HepG2 (cell line): Measurements from ENCODE around the gene CYB5B. TPM values are rescaled to one million over a fixed set of nuclear protein-coding genes. Genes with fewer than 3 reads are reported as not detected.
A peak's percentile ranks its signal among the peaks of the same experiment; 100 is the strongest.

Source experiments
- ATAC-seq: fragments of 200-7000 bp; cut with Tn5 transposase; 3 replicates; pipeline ENCODE4 v1.9.1; 2020; ENCODE audit warnings: mild to moderate bottlenecking, moderate library complexity
- BruUV-seq: library from RNA; stranded (reverse); fragments of 400-500 nt; replicated peaks from 2 replicates; lab custom pipeline; 2021; lab: Mats Ljungman, UMichigan
- CTCF ChIA-PET: fragments of 300-600 bp; formaldehyde crosslinking; extraction: SDS; loops from one replicate; lab custom pipeline; 2021; ENCODE audit warnings: low total read pairs, inconsistent platforms, low intra/inter-chr PET ratio; lab: Yijun Ruan, JAX
- POLR2A ChIA-PET: fragments of 350-600 bp; sonication (Branson Sonifier 250); formaldehyde crosslinking; loops from one replicate; lab custom pipeline; 2020; ENCODE audit warnings: antibody characterized with exemption, inconsistent platforms; lab: Yijun Ruan, JAX
- DNase-seq: peaks from one replicate; pipeline ENCODE4 v3.0.0-alpha.2; 2015; ENCODE audit warnings: low spot score
- FAIRE-seq: peaks from 3 replicates; lab custom pipeline; 2011; peaks lifted over from hg19 to GRCh38; lab: Jason Lieb, UNC
- H2AFZ ChIP-seq: one replicate; pipeline ENCODE4 v1.6.1; 2011; ENCODE audit warnings: low read length, inconsistent platforms
- H3K27ac ChIP-seq: fragments of 300-600 bp; 3 replicates; pipeline ENCODE4 v1.8.0; 2011; ENCODE audit warnings: mixed run types, mild to moderate bottlenecking, mixed read lengths, low read length, inconsistent platforms; ENCODE audit not compliant: insufficient read depth; ENCODE audit errors: extremely low read length
- H3K27me3 ChIP-seq, 2 experiments: fragments of 200-600 bp in 1 of 2; 2 replicates in 1 of 2; 3 replicates in 1 of 2; pipeline versions ENCODE4 v1.6.0 to v1.8.0; 2011; ENCODE audit warnings: low read length in 2 of 2, mild to moderate bottlenecking in 2 of 2, moderate library complexity in 2 of 2, inconsistent platforms in 1 of 2; ENCODE audit not compliant: insufficient read depth in 2 of 2, control insufficient read depth in 1 of 2
- H3K36me3 ChIP-seq, 2 experiments: fragments of 200-600 bp in 1 of 2; replicated peaks in 1 of 2; 2 replicates in 1 of 2; 3 replicates in 1 of 2; pipeline versions ENCODE4 v1.5.1 to v1.8.0; 2011; ENCODE audit warnings: low read length in 2 of 2, inconsistent platforms in 1 of 2; ENCODE audit not compliant: insufficient read depth in 2 of 2, control insufficient read depth in 1 of 2
- H3K4me1 ChIP-seq: 2 replicates; pipeline ENCODE4 v1.5.1; 2012; ENCODE audit warnings: low read length, inconsistent platforms; ENCODE audit not compliant: insufficient read depth
- H3K4me2 ChIP-seq: 2 replicates; pipeline ENCODE4 v1.6.0; 2011; ENCODE audit warnings: low read depth, low read length, inconsistent platforms
- H3K4me3 ChIP-seq, 3 experiments: fragments of 200-600 bp in 1 of 3; sonication (generic), shearing (Covaris generic) in 1 of 3; replicated peaks in 1 of 3; 2 replicates each; pipeline ENCODE4 v1.5.1; 2011 to 2016; ENCODE audit warnings: low read length in 3 of 3, inconsistent platforms in 2 of 3, low read depth in 2 of 3, mild to moderate bottlenecking in 2 of 3, control low read depth in 1 of 3, mixed read lengths in 1 of 3; ENCODE audit not compliant: insufficient read depth in 1 of 3
- H3K79me2 ChIP-seq: one replicate; pipeline ENCODE4 v1.6.1; 2011; ENCODE audit warnings: low read length, inconsistent platforms; ENCODE audit not compliant: insufficient read depth
- H3K9ac ChIP-seq: 2 replicates; pipeline ENCODE4 v1.6.0; 2011; ENCODE audit warnings: mild to moderate bottlenecking, low read depth, low read length, inconsistent platforms; ENCODE audit not compliant: insufficient read depth
- H3K9me3 ChIP-seq: 2 replicates; pipeline ENCODE4 v1.5.1; 2012; ENCODE audit warnings: mild to moderate bottlenecking, low read length
- H4K20me1 ChIP-seq: 2 replicates; pipeline ENCODE4 v1.6.0; 2011; ENCODE audit warnings: inconsistent platforms, mild to moderate bottlenecking, low read length, moderate library complexity; ENCODE audit not compliant: insufficient read depth
- HNF4A ChIP-seq: sonication (generic); formaldehyde crosslinking; IDR thresholded peaks from 2 replicates; pipeline ENCODE4 v1.4.0; 2020; ENCODE audit warnings: missing genetic modification reagents
- HNF4G ChIP-seq, 2 experiments: sonication (generic) in 1 of 2; formaldehyde crosslinking in 1 of 2; IDR thresholded peaks; 2 replicates each; pipeline versions ENCODE4 v1.4.0 to v1.6.1; 2011 to 2020; ENCODE audit warnings: borderline replicate concordance in 2 of 2, low read depth in 2 of 2, mild to moderate bottlenecking in 2 of 2, low read length in 1 of 2, missing genetic modification reagents in 1 of 2, moderate library complexity in 1 of 2
- SALL1 ChIP-seq: sonication (generic); formaldehyde crosslinking; IDR thresholded peaks from 2 replicates; pipeline ENCODE4 v1.8.0; 2022; ENCODE audit warnings: mild to moderate bottlenecking, missing genetic modification reagents
- TCF12 ChIP-seq, 2 experiments: fragments of 450-650 bp in 1 of 2; sonication (generic) in 1 of 2; formaldehyde crosslinking in 1 of 2; IDR thresholded peaks; 2 replicates each; pipeline versions ENCODE4 v1.6.1 to v1.8.0; 2017 to 2022; ENCODE audit warnings: antibody characterized with exemption in 1 of 2, mild to moderate bottlenecking in 1 of 2, missing genetic modification reagents in 1 of 2, moderate library complexity in 1 of 2
- ZFYVE20 ChIP-seq: sonication (generic); formaldehyde crosslinking; IDR thresholded peaks from 2 replicates; pipeline ENCODE4 v1.8.0; 2023; ENCODE audit warnings: low read depth, mild to moderate bottlenecking, moderate library complexity, missing genetic modification reagents, borderline replicate concordance
- ZMYM3 ChIP-seq: sonication (generic); formaldehyde crosslinking; IDR thresholded peaks from 2 replicates; pipeline ENCODE4 v1.5.1; 2020; ENCODE audit warnings: mild to moderate bottlenecking, missing genetic modification reagents
- WGBS: methylation state at CpG from one replicate; pipeline ENCODE4 v1.1.6; 2017; ENCODE audit warnings: low lambda C conversion rate; 5-methylcytosine and 5-hydroxymethylcytosine counted together
- in situ Hi-C: cut with HindIII; loops from 2 replicates; pipeline ENCODE4 v1.10.0; 2017; ENCODE audit warnings: low pct_unique_long_range_greater_than_20kb; ENCODE audit not compliant: extremely low pct_ligation_motif_present
- intact Hi-C: fragments of 100-400 bp; cut with micrococcal nuclease; formaldehyde crosslinking; loops from one replicate; pipeline ENCODE4 v1.10.0; 2022; ENCODE audit not compliant: unreplicated experiment
- polyA plus RNA-seq, 8 experiments: library from polyadenylated mRNA; depleted of rRNA in 3 of 8; stranded (reverse) in 7 of 8; unstranded in 1 of 8; fragments of >200 nt; fragmentation: Illumina TruSeq in 4 of 8; extraction: Trizol in 4 of 8; gene quantifications; 2 replicates each; pipeline versions ENCODE4 v1.2.1 to v1.2.3, GENCODE V29; 2011 to 2016; ENCODE audit warnings: low read depth in 4 of 8, missing spikeins in 1 of 8, mixed read lengths in 1 of 8; ENCODE audit not compliant: insufficient read depth in 1 of 8
- total RNA-seq, 5 experiments: library from RNA; depleted of rRNA; stranded (reverse); fragments of >200 nt; fragmentation: Illumina TruSeq; extraction: Trizol; gene quantifications; 2 replicates each; pipeline ENCODE4 v1.2.3, GENCODE V29; 2016; ENCODE audit warnings: low read depth in 1 of 5
- TF ChIP-seq, protein P1 (sequence below): sonication (generic); formaldehyde crosslinking; IDR thresholded peaks from 2 replicates; pipeline ENCODE4 v1.8.0; 2023; ENCODE audit warnings: mild to moderate bottlenecking, missing genetic modification reagents
- TF ChIP-seq, protein P2 (sequence below): sonication (generic); formaldehyde crosslinking; IDR thresholded peaks from 2 replicates; pipeline ENCODE4 v1.5.1; 2020; ENCODE audit warnings: missing genetic modification reagents, mild to moderate bottlenecking, borderline replicate concordance
- TF ChIP-seq, protein P3 (sequence below): sonication (generic); formaldehyde crosslinking; IDR thresholded peaks from 2 replicates; pipeline ENCODE4 v1.5.0; 2020; ENCODE audit warnings: mild to moderate bottlenecking, missing genetic modification reagents

Gene CYB5B
- total and polyA plus RNA-seq, 2 of the 13 experiments (the other 11 are each of a cell fraction or from before 2014, with no cell fraction given): 234 to 432 TPM

DNA sequence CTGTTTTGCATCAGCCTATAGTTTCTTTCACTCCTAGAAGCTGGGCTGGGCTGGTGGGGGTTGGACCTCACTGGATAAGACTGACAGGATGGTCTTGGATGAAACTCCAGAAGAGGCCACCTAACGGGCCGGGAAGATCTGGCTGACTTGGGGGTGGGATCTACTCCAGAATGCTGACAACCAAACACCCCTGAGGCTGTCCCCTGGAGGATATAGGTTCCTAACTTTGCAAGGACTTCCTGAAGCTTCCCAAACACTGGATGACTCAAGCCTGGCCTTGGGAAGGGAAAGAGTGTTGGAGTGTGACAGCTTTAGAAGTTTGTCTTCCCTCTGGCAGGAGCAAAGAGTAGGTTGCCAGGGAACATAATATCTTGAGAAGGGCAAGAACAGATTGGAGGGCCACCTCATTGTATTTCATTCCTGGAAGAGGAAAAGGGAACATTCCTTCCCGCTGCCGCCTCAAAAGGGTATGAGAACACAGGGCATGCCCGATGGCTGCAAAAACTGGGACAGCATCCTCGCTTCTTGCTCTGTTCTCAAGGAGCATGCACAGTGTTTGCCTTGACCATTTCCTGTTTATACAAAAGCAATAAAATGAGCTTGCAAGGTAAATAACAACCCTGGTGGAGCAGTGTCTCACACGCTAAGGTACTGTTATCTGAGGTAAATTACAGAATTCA is 6.8 kb upstream of the CYB5B start (continued):
- TF ChIP-seq HNF4G (IDR thresholded peaks at IDR 0.05; ENCODE audit: borderline replicate concordance, low read depth, low read length) (no peak), HNF4G (CRISPR knock-in tag; IDR thresholded peaks at IDR 0.05; ENCODE audit: borderline replicate concordance, low read depth) (0 out of 2 replicates have a peak, but pooled peaks have one; percentile 25)

DNA sequence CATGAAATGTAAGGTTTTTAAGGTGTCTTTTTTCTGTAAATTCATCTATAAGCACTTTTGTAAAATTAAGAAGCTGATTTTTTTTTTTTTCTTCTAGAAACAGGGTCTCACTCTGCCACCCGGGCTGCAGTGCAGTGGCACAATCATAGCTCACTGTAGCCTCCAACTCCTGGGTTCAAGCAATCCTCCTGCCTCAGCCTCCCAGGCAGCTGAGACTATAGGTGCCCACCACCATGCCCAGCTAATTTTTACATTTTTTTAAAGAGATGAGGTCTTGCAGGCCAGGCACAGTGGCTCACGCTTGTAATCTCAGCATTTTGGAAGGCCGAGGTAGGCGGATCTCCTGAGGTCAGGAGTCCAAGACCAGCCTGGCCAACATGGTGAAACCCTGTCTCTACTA is 4.5 kb upstream of the CYB5B start:
- no peak overlapping the region for H3K4me3 ChIP-seq
- WGBS: 74% methylated on average over 4 of the region's 4 CpGs
- in situ Hi-C loops (no loop called here), intact Hi-C loops (no loop called here)
- no peak for FAIRE-seq
- no peak for ATAC-seq
- BruUV-seq: no TSS peak
- peaks cover 10% of the 10 kb centered on the region for H3K79me2 ChIP-seq
- ChIA-PET CTCF (no interaction called here), POLR2A (interaction anchor here (1.1 kb wide), 1 partner anchor 23 kb away, joined by 3 read pairs; no protein-coding TSS in a partner anchor)
- H4K20me1 ChIP-seq: no peaks in the 10 kb centered on the region
- H3K9ac ChIP-seq: no peak overlapping the region
- H3K4me1 ChIP-seq: peaks cover 66% of the 10 kb centered on the region
- H3K4me2 ChIP-seq: no peak overlapping the region
- no peak overlapping the region for H3K27ac ChIP-seq
- H3K36me3 ChIP-seq: no peaks in the 10 kb centered on the region
- TF ChIP-seq ZFYVE20 (CRISPR knock-in tag) (no peak), TCF12 (IDR thresholded peaks at IDR 0.05) (no peak), TCF12 (CRISPR knock-in tag; IDR thresholded peaks at IDR 0.05) (peak; percentile 25; the same call in 1 of the 2 replicates), HNF4A (peak; percentile 35; the same call in 1 of the 2 replicates), ZMYM3 (peak; percentile 74), SALL1 (0 out of 2 replicates have a peak, but pooled peaks have one; percentile 23)
- TF ChIP-seq, protein P1, sequence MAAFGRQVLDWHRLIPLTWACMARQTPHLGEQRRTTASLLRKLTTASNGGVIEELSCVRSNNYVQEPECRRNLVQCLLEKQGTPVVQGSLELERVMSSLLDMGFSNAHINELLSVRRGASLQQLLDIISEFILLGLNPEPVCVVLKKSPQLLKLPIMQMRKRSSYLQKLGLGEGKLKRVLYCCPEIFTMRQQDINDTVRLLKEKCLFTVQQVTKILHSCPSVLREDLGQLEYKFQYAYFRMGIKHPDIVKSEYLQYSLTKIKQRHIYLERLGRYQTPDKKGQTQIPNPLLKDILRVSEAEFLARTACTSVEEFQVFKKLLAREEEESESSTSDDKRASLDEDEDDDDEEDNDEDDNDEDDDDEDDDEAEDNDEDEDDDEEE (CRISPR knock-in tag): 0 out of 2 replicates have a peak, but pooled peaks have one; percentile 42
- TF ChIP-seq, protein P2, sequence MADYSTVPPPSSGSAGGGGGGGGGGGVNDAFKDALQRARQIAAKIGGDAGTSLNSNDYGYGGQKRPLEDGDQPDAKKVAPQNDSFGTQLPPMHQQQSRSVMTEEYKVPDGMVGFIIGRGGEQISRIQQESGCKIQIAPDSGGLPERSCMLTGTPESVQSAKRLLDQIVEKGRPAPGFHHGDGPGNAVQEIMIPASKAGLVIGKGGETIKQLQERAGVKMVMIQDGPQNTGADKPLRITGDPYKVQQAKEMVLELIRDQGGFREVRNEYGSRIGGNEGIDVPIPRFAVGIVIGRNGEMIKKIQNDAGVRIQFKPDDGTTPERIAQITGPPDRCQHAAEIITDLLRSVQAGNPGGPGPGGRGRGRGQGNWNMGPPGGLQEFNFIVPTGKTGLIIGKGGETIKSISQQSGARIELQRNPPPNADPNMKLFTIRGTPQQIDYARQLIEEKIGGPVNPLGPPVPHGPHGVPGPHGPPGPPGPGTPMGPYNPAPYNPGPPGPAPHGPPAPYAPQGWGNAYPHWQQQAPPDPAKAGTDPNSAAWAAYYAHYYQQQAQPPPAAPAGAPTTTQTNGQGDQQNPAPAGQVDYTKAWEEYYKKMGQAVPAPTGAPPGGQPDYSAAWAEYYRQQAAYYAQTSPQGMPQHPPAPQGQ (CRISPR knock-in tag): no peak
- TF ChIP-seq, protein P3, sequence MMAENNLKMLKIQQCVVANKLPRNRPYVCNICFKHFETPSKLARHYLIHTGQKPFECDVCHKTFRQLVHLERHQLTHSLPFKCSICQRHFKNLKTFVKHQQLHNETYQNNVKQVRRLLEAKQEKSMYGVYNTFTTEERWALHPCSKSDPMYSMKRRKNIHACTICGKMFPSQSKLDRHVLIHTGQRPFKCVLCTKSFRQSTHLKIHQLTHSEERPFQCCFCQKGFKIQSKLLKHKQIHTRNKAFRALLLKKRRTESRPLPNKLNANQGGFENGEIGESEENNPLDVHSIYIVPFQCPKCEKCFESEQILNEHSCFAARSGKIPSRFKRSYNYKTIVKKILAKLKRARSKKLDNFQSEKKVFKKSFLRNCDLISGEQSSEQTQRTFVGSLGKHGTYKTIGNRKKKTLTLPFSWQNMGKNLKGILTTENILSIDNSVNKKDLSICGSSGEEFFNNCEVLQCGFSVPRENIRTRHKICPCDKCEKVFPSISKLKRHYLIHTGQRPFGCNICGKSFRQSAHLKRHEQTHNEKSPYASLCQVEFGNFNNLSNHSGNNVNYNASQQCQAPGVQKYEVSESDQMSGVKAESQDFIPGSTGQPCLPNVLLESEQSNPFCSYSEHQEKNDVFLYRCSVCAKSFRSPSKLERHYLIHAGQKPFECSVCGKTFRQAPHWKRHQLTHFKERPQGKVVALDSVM (CRISPR knock-in tag): peak; percentile 92
- H3K9me3 ChIP-seq: no peaks in the 10 kb centered on the region
- no peak for DNase-seq
- H3K27me3 ChIP-seq: no peaks in the 10 kb centered on the region; a peak in 1 of 5 replicates
- no peak overlapping the region for H2AFZ ChIP-seq
